C4-2B (cell line): ENCODE results near the gene GGPS1.

Experiments
- ZFX ChIP-seq: fragments of 450-650 bp; IDR thresholded peaks from 2 replicates; pipeline ENCODE4 v1.6.1; 2017
- TF ChIP-seq, protein P1 (sequence below): fragments of 450-650 bp; conservative IDR thresholded peaks from 2 replicates; pipeline ENCODE4 v1.5.1; 2017; ENCODE audit warnings: mild to moderate bottlenecking

DNA sequence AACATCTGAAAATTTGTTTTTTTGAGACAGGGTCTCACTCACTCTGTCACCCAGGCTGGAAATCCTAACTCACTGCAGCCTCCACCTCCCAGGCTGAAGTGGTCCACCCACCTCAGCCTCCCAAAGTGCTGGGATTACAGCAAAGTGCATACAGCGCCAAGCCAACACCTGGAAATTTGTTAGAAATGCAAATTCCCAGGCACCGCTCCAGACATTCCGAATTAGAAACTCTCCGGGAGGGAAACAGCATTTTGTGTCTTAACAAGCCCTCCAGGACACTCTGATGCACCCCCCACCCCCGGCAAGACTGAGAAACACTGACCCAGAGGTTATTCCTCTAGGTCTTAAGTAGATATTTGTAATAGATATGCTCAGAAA lies 49.5 kb upstream of the GGPS1 start:
- TF ChIP-seq, protein P1, sequence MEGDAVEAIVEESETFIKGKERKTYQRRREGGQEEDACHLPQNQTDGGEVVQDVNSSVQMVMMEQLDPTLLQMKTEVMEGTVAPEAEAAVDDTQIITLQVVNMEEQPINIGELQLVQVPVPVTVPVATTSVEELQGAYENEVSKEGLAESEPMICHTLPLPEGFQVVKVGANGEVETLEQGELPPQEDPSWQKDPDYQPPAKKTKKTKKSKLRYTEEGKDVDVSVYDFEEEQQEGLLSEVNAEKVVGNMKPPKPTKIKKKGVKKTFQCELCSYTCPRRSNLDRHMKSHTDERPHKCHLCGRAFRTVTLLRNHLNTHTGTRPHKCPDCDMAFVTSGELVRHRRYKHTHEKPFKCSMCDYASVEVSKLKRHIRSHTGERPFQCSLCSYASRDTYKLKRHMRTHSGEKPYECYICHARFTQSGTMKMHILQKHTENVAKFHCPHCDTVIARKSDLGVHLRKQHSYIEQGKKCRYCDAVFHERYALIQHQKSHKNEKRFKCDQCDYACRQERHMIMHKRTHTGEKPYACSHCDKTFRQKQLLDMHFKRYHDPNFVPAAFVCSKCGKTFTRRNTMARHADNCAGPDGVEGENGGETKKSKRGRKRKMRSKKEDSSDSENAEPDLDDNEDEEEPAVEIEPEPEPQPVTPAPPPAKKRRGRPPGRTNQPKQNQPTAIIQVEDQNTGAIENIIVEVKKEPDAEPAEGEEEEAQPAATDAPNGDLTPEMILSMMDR: no peak
- TF ChIP-seq ZFX: no peak
